ENCODE measurements around the gene ADARB2.

- TF ChIP-seq REST (IDR thresholded peaks at IDR 0.05; ENCODE audit: unreplicated experiment) (no peak), CTCF (conservative IDR thresholded peaks at IDR 0.05; ENCODE audit: low read depth in 2 of 2) (no peak), POLR2AphosphoS5 (IDR thresholded peaks at IDR 0.05; ENCODE audit: low read depth) (no peak), NANOG (IDR thresholded peaks at IDR 0.05; ENCODE audit: borderline replicate concordance) (no peak), EZH2phosphoT487 (IDR thresholded peaks at IDR 0.05; ENCODE audit: unreplicated experiment) (no peak), CREB1 (CRISPR knock-in tag; IDR thresholded peaks at IDR 0.05; ENCODE audit: low read depth) (no peak)
- TF ChIP-seq, protein P1, sequence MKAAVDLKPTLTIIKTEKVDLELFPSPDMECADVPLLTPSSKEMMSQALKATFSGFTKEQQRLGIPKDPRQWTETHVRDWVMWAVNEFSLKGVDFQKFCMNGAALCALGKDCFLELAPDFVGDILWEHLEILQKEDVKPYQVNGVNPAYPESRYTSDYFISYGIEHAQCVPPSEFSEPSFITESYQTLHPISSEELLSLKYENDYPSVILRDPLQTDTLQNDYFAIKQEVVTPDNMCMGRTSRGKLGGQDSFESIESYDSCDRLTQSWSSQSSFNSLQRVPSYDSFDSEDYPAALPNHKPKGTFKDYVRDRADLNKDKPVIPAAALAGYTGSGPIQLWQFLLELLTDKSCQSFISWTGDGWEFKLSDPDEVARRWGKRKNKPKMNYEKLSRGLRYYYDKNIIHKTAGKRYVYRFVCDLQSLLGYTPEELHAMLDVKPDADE (IDR thresholded peaks at IDR 0.05) = no peak
Observed at GRCh38 chr10:1240341-1240775, 497.0 kb downstream of the ADARB2 start.
